DMS79 (cell line): ENCODE results near the gene CLPSL1.

Experiments used
- DNase-seq: peaks from one replicate; lab custom pipeline; 2025; lab: John Stamatoyannopoulos, UW

CLPSL1 gene

GRCh38 chr6:35797837-35798526 is 17.2 kb downstream of the CLPSL1 start:
- DNase-seq, result no peak

- no peak for DNase-seq
Measured at GRCh38 chr6:35798706-35799105, 17.9 kb downstream of the CLPSL1 start.

GRCh38 chr6:35801148-35801547 is 20.3 kb downstream of the CLPSL1 start:
- no peak for DNase-seq

- peak; percentile 40 for DNase-seq
Measured at GRCh38 chr6:35804996-35805736, 24.3 kb downstream of the CLPSL1 start, which contains the start of gene LHFPL5. Gene LHFPL5, plus strand, starts transcription at chr6:35805352. Its CDS starts 319 bp downstream, at chr6:35805671.

- DNase-seq, result peak; percentile 83
Measured at GRCh38 chr6:35808688-35809087, 27.9 kb downstream of the CLPSL1 start.

GRCh38 chr6:35809809-35810208 is 29.0 kb downstream of the CLPSL1 start:
- no peak for DNase-seq

GRCh38 chr6:35810971-35811698 is 30.3 kb downstream of the CLPSL1 start:
- DNase-seq, result peak; percentile 50

GRCh38 chr6:35811699-35811995 is 30.8 kb downstream of the CLPSL1 start:
- no peak for DNase-seq

- no peak for DNase-seq
Measured at GRCh38 chr6:35817515-35817914, 36.7 kb downstream of the CLPSL1 start.

GRCh38 chr6:35823601-35824000 is 42.8 kb downstream of the CLPSL1 start:
- DNase-seq, result no peak

- DNase-seq, result no peak
Measured at GRCh38 chr6:35824552-35825192, 43.9 kb downstream of the CLPSL1 start.

- no peak for DNase-seq
Measured at GRCh38 chr6:35829306-35829705, 48.5 kb downstream of the CLPSL1 start.

- no peak for DNase-seq
Measured at GRCh38 chr6:35831257-35832007, 50.6 kb downstream of the CLPSL1 start.

GRCh38 chr6:35833536-35833935 is 52.7 kb downstream of the CLPSL1 start:
- no peak for DNase-seq
